Fibroblast of mammary gland (primary cell): Measurements from ENCODE around the gene FHIP1A.

Source experiments
- DNase-seq: peaks from one replicate; pipeline ENCODE4 v3.0.0-alpha.2; 2010; ENCODE audit warnings: low read depth
- H3K4me3 ChIP-seq: 2 replicates; pipeline ENCODE4 v1.5.1; 2011; ENCODE audit warnings: low read depth, mild to moderate bottlenecking, low read length, moderate library complexity; ENCODE audit not compliant: control insufficient read depth
- CTCF ChIP-seq: conservative IDR thresholded peaks from 2 replicates; pipeline ENCODE4 v1.5.1; 2011; ENCODE audit warnings: low read depth, low read length, inconsistent platforms; ENCODE audit not compliant: control insufficient read depth, insufficient read depth

Gene FHIP1A

GRCh38 chr4:151443247-151443646 lies 34.3 kb downstream of the FHIP1A start:
- TF ChIP-seq CTCF, result no peak
- DNase-seq, result no peak
- H3K4me3 ChIP-seq, result no peak overlapping the region

- no peak for DNase-seq
- no peak for TF ChIP-seq CTCF
- H3K4me3 ChIP-seq, result no peak overlapping the region
These were observed 34.8 kb downstream of the FHIP1A start for GRCh38 chr4:151443752-151444151.

- TF ChIP-seq CTCF, result no peak
- no peak overlapping the region for H3K4me3 ChIP-seq
- DNase-seq, result no peak
These were observed 37.2 kb downstream of the FHIP1A start for GRCh38 chr4:151446208-151446607.

- no peak overlapping the region for H3K4me3 ChIP-seq
- DNase-seq, result no peak
- no peak for TF ChIP-seq CTCF
These were observed 45.5 kb downstream of the FHIP1A start for GRCh38 chr4:151454513-151454912.

GRCh38 chr4:151455212-151455611 lies 46.2 kb downstream of the FHIP1A start:
- TF ChIP-seq CTCF, result no peak
- no peak for DNase-seq
- no peak overlapping the region for H3K4me3 ChIP-seq

GRCh38 chr4:151458148-151458547 lies 49.2 kb downstream of the FHIP1A start:
- DNase-seq, result no peak
- no peak for TF ChIP-seq CTCF
- H3K4me3 ChIP-seq, result no peak overlapping the region
